ENCODE results near the gene C2orf78.
"Not testable (repeated sequence)": the region's sequence is repeated elsewhere in the genome, so short reads cannot be mapped to it uniquely, and the experiment has no call there.

Gene C2orf78

GRCh38 chr2:73783883-73784282 lies at the start of gene C2orf78:
TSS of gene C2orf78 (plus strand) at chr2:73784183. CDS start at chr2:73784310, 127 bp downstream.
- not testable (repeated sequence) for DNase-seq (ENCODE audit: low read depth in 3 of 3, low spot score in 1 of 3)

GRCh38 chr2:73736378-73736777 lies 47.6 kb upstream of the C2orf78 start:
- no peak for DNase-seq (ENCODE audit: low read depth in 3 of 3, low spot score in 1 of 3)

- peak; percentile 84 to 87 (median 87) for DNase-seq (ENCODE audit: low read depth in 3 of 3, low spot score in 1 of 3)
Measured at GRCh38 chr2:73736855-73737779, 46.9 kb upstream of the C2orf78 start, which contains the start of gene TPRKB. TSS of gene TPRKB (minus strand) at chr2:73737345. CDS start at chr2:73734569, 2,776 bp downstream.

- DNase-seq (ENCODE audit: low read depth in 3 of 3, low spot score in 1 of 3) = no peak
Measured at GRCh38 chr2:73739101-73739500, 44.9 kb upstream of the C2orf78 start.

- DNase-seq (ENCODE audit: low read depth in 3 of 3, low spot score in 1 of 3) = no peak
Measured at GRCh38 chr2:73740767-73741166, 43.2 kb upstream of the C2orf78 start.

- no peak for DNase-seq (ENCODE audit: low read depth in 3 of 3, low spot score in 1 of 3)
Measured at GRCh38 chr2:73746015-73746876, 37.7 kb upstream of the C2orf78 start.

GRCh38 chr2:73746877-73747208 lies 37.1 kb upstream of the C2orf78 start:
- no peak for DNase-seq (ENCODE audit: low read depth in 3 of 3, low spot score in 1 of 3)

- no peak for DNase-seq (ENCODE audit: low read depth in 3 of 3, low spot score in 1 of 3)
Measured at GRCh38 chr2:73749314-73749713, 34.7 kb upstream of the C2orf78 start.

- not testable (repeated sequence) for DNase-seq (ENCODE audit: low read depth in 3 of 3, low spot score in 1 of 3)
Measured at GRCh38 chr2:73754332-73754731, 29.7 kb upstream of the C2orf78 start.

GRCh38 chr2:73759285-73759764 lies 24.7 kb upstream of the C2orf78 start:
- no peak for DNase-seq (ENCODE audit: low read depth in 3 of 3, low spot score in 1 of 3)

GRCh38 chr2:73759904-73760303 lies 24.1 kb upstream of the C2orf78 start:
- no peak for DNase-seq (ENCODE audit: low read depth in 3 of 3, low spot score in 1 of 3)

GRCh38 chr2:73762571-73762970 lies 21.4 kb upstream of the C2orf78 start:
- DNase-seq (ENCODE audit: low read depth in 3 of 3, low spot score in 1 of 3) = no peak

GRCh38 chr2:73764945-73765344 lies 19.0 kb upstream of the C2orf78 start:
- no peak for DNase-seq (ENCODE audit: low read depth in 3 of 3, low spot score in 1 of 3)

- no peak for DNase-seq (ENCODE audit: low read depth in 3 of 3, low spot score in 1 of 3)
Measured at GRCh38 chr2:73766349-73766748, 17.6 kb upstream of the C2orf78 start.

- no peak for DNase-seq (ENCODE audit: low read depth in 3 of 3, low spot score in 1 of 3)
Measured at GRCh38 chr2:73766994-73767393, 17.0 kb upstream of the C2orf78 start.

- DNase-seq (ENCODE audit: low read depth in 3 of 3, low spot score in 1 of 3) = no peak
Measured at GRCh38 chr2:73770725-73771124, 13.3 kb upstream of the C2orf78 start.

- no peak for DNase-seq (ENCODE audit: low read depth in 3 of 3, low spot score in 1 of 3)
Measured at GRCh38 chr2:73772819-73773218, 11.2 kb upstream of the C2orf78 start.

- no peak for DNase-seq (ENCODE audit: low read depth in 3 of 3, low spot score in 1 of 3)
Measured at GRCh38 chr2:73776381-73776780, 7.6 kb upstream of the C2orf78 start.

- DNase-seq (ENCODE audit: low read depth in 3 of 3, low spot score in 1 of 3) = no peak
Measured at GRCh38 chr2:73776869-73777519, 7.0 kb upstream of the C2orf78 start.

GRCh38 chr2:73778867-73779466 lies 5.0 kb upstream of the C2orf78 start:
- not testable (repeated sequence) for DNase-seq (ENCODE audit: low read depth in 3 of 3, low spot score in 1 of 3)
